NCI-H1436 treated with DMSO at 0.1 percent for 48 hours (cell line): ENCODE results near the gene ADCYAP1R1.

Experiments used
- DNase-seq: peaks from one replicate; lab custom pipeline; 2025; lab: John Stamatoyannopoulos, UW

ADCYAP1R1 gene

GRCh38 chr7:31043051-31043471, 9.0 kb upstream of the ADCYAP1R1 start:
- DNase-seq, result no peak

GRCh38 chr7:31044529-31044928, 7.6 kb upstream of the ADCYAP1R1 start:
- DNase-seq, result no peak

GRCh38 chr7:31046723-31047122, 5.4 kb upstream of the ADCYAP1R1 start:
- DNase-seq, result no peak

GRCh38 chr7:31047313-31048146, 4.6 kb upstream of the ADCYAP1R1 start:
- DNase-seq, result no peak

- no peak for DNase-seq
These were observed 2.9 kb upstream of the ADCYAP1R1 start for GRCh38 chr7:31049005-31049765.

- DNase-seq, result no peak
These were observed 356 bp downstream of the ADCYAP1R1 start for GRCh38 chr7:31052487-31052840.

- no peak for DNase-seq
These were observed 913 bp downstream of the ADCYAP1R1 start for GRCh38 chr7:31052841-31053601.

GRCh38 chr7:31053986-31054385, 1.9 kb downstream of the ADCYAP1R1 start:
- no peak for DNase-seq

- DNase-seq, result no peak
These were observed 2.6 kb downstream of the ADCYAP1R1 start for GRCh38 chr7:31054608-31055278.

- DNase-seq, result no peak
These were observed 3.4 kb downstream of the ADCYAP1R1 start for GRCh38 chr7:31055471-31055870.

- no peak for DNase-seq
These were observed 4.8 kb downstream of the ADCYAP1R1 start for GRCh38 chr7:31056775-31057346.

- DNase-seq, result no peak
These were observed 6.0 kb downstream of the ADCYAP1R1 start for GRCh38 chr7:31058122-31058521.

GRCh38 chr7:31058688-31059087, 6.6 kb downstream of the ADCYAP1R1 start:
- DNase-seq, result no peak

- no peak for DNase-seq
These were observed 7.4 kb downstream of the ADCYAP1R1 start for GRCh38 chr7:31059551-31059950.

- no peak for DNase-seq
These were observed 9.1 kb downstream of the ADCYAP1R1 start for GRCh38 chr7:31061185-31061584.

- DNase-seq, result no peak
These were observed 10.8 kb downstream of the ADCYAP1R1 start for GRCh38 chr7:31062746-31063435.

- no peak for DNase-seq
These were observed 13.0 kb downstream of the ADCYAP1R1 start for GRCh38 chr7:31065021-31065593.

GRCh38 chr7:31065840-31066239, 13.7 kb downstream of the ADCYAP1R1 start:
- no peak for DNase-seq

GRCh38 chr7:31066516-31067130, 14.5 kb downstream of the ADCYAP1R1 start:
- DNase-seq, result no peak

- no peak for DNase-seq
These were observed 15.4 kb downstream of the ADCYAP1R1 start for GRCh38 chr7:31067491-31067890.
